Effector CD4-positive, alpha-beta T cell (primary cell): Measurements from ENCODE around the gene PTK7.
A peak's percentile ranks its signal among the peaks of the same experiment; 100 is the strongest.
"Not testable (repeated sequence)": the region's sequence is repeated elsewhere in the genome, so short reads cannot be mapped to it uniquely, and the experiment has no call there.

Experiments used
- DNase-seq: peaks from one replicate; pipeline ENCODE4 v3.0.0-alpha.2; 2020

Gene PTK7

DNA sequence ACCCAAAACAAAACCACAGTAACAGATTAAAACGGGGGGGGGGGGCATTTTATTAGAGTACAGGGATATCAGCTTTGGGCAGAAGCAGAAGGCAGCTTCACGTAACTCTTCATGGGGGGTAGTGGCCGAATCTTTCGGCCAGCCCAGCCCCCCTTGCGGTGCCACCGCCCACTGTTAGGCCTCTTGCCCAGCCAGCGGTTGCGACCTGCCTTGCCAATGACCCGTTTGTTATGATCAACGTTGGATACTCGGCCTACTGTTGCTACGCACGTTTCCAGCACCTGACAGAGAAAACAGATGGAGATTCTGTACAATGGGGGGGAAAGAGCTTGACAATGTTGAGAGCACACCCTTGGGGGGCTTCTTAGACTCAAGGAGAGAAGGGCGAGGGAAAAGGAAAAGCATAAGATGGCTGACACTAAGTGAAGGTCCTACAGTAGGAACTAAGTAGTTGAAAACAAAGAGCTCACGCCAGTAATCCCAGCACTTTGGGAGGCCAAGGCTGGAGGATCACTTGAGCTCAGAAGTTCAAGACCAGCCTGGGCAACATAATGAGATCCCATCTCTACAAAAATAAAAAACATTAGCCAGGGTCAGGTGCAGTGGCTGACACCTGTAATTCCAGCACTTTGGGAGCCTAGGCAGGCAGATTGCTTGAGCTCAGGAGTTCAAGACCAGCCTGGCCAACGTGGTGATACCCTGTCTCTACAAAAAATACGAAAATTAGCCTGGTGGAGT, 21.7 kb upstream of the PTK7 start:
- no peak for DNase-seq

GRCh38 chr6:43055966-43056365, 20.1 kb upstream of the PTK7 start:
- no peak for DNase-seq

DNA sequence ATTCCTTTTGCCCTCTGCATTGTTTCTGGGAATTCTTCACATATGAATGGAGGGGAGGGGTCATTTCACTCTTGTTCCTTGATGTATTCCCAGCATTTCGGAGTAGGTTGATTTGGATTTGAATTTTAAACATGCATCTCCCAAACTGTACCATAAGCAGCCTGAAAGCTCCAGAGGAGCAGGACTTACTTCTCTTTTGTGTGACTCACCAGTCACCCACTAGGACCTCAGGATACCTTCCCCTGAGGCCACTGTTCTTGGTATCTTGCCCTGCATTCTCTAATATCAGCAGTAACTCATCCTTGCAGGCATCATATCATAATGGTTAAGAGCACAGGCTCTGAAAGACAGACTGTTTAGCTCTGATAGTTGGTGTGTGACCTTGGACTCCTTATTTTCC, 17.6 kb upstream of the PTK7 start:
- no peak for DNase-seq

DNA sequence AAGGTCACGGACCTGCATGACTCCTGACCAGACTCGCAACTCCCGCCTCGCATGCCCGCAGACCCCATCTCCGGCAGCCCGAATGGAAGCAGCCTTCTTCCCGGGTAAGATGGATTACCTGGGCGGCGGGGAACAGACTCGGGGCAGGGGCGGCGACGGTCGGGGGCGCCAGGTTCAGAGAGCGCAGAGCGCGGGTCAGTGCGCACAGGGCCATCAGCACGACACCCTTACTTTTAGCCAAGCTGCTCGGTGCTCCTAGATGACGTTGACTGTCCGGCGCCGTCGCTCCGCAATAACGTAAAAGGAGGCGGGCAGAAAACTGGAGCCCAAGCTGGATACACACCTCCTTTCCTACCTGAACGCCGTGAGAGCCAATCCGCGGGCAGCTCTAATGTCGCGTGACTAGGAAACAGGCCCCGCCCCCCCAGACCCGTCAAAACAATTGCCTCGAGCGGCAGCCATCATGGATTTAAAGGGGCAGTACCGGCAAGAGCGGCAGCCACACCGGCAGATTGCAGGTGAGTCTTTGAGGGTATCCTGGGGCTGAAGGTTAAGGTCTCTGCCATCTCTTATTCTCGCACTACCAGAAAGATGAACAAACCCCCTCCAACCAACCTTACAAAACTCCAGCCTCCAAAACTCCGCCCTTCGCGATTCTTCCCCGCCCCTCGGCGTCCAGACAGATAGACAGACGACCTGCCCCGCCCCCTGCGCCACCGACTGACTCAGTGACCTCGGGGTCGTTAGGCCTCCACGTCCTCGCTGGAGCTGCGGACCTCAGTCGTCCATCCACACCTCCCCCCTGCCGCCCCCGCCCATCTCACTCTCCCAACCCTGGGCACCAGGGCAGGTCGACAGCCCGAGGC, 16.7 kb upstream of the PTK7 start, which contains the start of the genes KLC4 and MRPL2:
Gene KLC4 (plus strand): TSS at position 464 of the 866 bp plus-strand sequence. CDS start 1,705 bp downstream, outside the sequence.
Gene MRPL2 (minus strand): TSS at position 267 of the 866 bp plus-strand sequence. CDS start 53 bp downstream, at position 214.
- DNase-seq = peak; percentile 96

GRCh38 chr6:43060034-43060754, 15.9 kb upstream of the PTK7 start:
- DNase-seq = no peak

- DNase-seq = no peak
Measured at GRCh38 chr6:43060755-43061633, 15.1 kb upstream of the PTK7 start.

GRCh38 chr6:43061861-43062260, 14.3 kb upstream of the PTK7 start:
- no peak for DNase-seq

DNA sequence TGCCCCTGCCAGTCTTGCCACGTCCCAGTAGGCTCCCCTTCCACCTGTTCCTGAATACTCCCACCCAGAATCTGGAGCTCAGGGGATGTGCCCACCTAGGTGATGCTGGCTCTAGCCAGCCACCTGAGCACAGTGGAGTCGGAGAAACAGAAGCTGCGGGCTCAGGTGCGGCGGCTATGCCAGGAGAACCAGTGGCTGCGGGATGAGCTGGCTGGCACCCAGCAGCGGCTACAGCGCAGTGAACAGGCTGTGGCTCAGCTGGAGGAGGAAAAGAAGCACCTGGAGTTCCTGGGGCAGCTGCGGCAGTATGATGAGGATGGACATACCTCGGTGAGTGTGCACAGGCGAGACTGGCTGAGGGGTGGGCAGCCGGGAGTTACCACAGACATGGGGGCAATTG, 13.3 kb upstream of the PTK7 start:
- DNase-seq = no peak

DNA sequence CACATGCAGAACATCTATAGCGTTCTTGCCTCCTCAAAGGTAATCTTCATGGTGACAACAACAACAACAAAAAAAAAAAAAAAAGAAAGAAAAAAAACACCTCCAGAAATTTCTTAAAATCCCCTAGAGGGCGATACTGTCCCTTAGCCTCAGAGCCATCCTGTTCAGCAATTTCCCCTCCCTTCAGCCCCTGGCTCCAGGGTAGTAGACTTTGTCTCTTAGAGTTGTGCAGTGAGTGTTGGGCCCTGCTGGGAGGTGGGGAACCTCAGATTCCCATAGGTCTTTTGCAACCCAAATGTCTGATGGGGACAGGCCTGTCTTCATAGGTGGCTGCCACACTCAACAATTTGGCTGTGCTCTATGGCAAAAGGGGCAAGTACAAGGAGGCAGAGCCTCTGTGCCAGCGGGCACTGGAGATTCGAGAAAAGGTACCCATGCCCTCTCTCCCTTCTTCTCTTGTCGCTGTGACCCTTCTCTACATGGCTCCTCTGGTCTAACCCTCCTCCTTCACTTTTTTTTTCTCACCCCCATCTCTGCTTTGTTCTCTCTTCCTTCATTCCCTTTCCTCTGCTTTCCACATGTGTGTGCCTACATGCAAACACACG, 6.0 kb upstream of the PTK7 start:
- no peak for DNase-seq

- DNase-seq = no peak
Measured at GRCh38 chr6:43074847-43075669, 1.1 kb upstream of the PTK7 start.

DNA sequence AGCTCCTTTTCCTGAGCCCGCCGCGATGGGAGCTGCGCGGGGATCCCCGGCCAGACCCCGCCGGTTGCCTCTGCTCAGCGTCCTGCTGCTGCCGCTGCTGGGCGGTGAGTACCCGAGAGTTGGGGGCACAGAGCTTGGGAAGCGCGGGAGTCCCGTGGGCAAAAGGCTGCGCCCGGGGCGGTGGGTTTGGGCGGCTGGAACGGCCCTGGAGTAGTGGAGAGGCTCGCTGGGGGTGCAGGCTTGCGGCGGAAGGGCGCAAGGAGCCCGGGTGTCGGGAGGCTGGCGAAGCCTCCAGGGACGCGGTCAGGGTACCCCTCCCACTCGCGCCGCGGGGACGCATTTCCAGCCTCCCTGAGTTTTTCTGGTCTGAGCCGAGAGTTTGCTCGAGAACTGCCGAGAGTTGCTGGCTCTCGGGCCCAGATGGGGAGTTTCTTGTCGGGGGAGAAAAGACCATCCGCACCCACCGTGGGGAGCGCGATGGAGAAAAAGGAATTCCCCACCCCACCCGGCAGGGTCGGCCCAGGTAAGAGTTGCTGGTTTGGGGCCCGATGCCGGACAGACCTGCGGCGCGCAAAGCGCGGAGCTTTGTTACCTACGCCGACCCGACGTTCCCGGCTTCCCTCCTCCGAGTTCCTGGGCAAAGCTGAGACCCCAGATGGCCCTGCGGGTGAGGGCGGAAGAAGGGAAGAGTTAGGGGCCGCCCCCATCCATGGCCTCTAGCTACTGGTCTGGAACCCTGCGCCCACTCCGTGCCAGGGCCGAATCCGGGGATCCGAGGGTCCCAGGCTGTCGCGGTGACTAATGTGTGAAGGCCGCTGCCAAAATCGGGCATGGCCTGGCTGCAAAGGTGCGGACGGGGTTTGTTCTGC, 584 bp downstream of the PTK7 start:
- DNase-seq = no peak

GRCh38 chr6:43077333-43077809, 1.3 kb downstream of the PTK7 start:
- no peak for DNase-seq

- no peak for DNase-seq
Measured at GRCh38 chr6:43077981-43078511, 1.9 kb downstream of the PTK7 start.

- no peak for DNase-seq
Measured at GRCh38 chr6:43078691-43079090, 2.6 kb downstream of the PTK7 start.

- DNase-seq = no peak
Measured at GRCh38 chr6:43081043-43081442, 4.9 kb downstream of the PTK7 start.

GRCh38 chr6:43081922-43082321, 5.8 kb downstream of the PTK7 start:
- not testable (repeated sequence) for DNase-seq

GRCh38 chr6:43082806-43083655, 6.9 kb downstream of the PTK7 start:
- no peak for DNase-seq

GRCh38 chr6:43086022-43086658, 10.0 kb downstream of the PTK7 start:
- no peak for DNase-seq
